K562 (cell line): ENCODE measurements around the gene EFCAB5. TPM values are rescaled to one million over a fixed set of nuclear protein-coding genes. Genes with fewer than 3 reads are reported as not detected.
A peak's percentile ranks its signal among the peaks of the same experiment; 100 is the strongest.

Source experiments
- ATAC-seq: fragments of 200-7000 bp; cut with Tn5 transposase; 3 replicates; pipeline ENCODE4 v1.9.1; 2020; ENCODE audit warnings: moderate library complexity
- BruUV-seq: library from RNA; stranded (reverse); fragments of 400-500 nt; replicated peaks from 2 replicates; lab custom pipeline; 2021; lab: Mats Ljungman, UMichigan
- CTCF ChIA-PET: fragments of 300-600 bp; formaldehyde crosslinking; extraction: SDS; loops from one replicate; lab custom pipeline; 2021; ENCODE audit warnings: low intra/inter-chr PET ratio; lab: Yijun Ruan, JAX
- POLR2A ChIA-PET: fragments of 300-600, 350-650 bp; sonication (Branson Sonifier 250); formaldehyde crosslinking; extraction: SDS; loops from one replicate; lab custom pipeline; 2021; ENCODE audit warnings: antibody characterized with exemption, inconsistent platforms; lab: Yijun Ruan, JAX
- DNase-seq, 4 experiments: peaks; one replicate each; pipeline versions ENCODE4 v3.0.0 to v3.0.0-alpha.2; 2011 to 2018; ENCODE audit warnings: low spot score in 3 of 4, mixed read lengths in 3 of 4; ENCODE audit errors: extremely low read depth in 1 of 4
- FAIRE-seq: peaks from 2 replicates; lab custom pipeline; 2011; peaks lifted over from hg19 to GRCh38; lab: Jason Lieb, UNC
- H2AFZ ChIP-seq: 2 replicates; pipeline ENCODE4 v1.6.0; 2011; ENCODE audit warnings: low read depth, low read length, control low read depth, inconsistent platforms
- H3K27ac ChIP-seq: fragments of 200-600 bp; 3 replicates; pipeline ENCODE4 v1.8.0; 2011; ENCODE audit warnings: low read depth, mild to moderate bottlenecking, control low read depth, inconsistent platforms, low read length, moderate library complexity, mixed read lengths; ENCODE audit errors: extremely low read depth
- H3K27me3 ChIP-seq, 2 experiments: fragments of 300-600 bp in 1 of 2; 2 replicates in 1 of 2; 3 replicates in 1 of 2; pipeline versions ENCODE4 v1.6.0 to v1.8.0; 2011; ENCODE audit warnings: inconsistent platforms in 2 of 2, low read length in 2 of 2, mild to moderate bottlenecking in 1 of 2, mixed read lengths in 1 of 2, moderate library complexity in 1 of 2; ENCODE audit not compliant: control insufficient read depth in 2 of 2, insufficient read depth in 2 of 2
- H3K36me3 ChIP-seq: fragments of 300-600 bp; 3 replicates; pipeline ENCODE4 v1.8.0; 2011; ENCODE audit warnings: mild to moderate bottlenecking, low read length, inconsistent platforms; ENCODE audit not compliant: control insufficient read depth, insufficient read depth
- H3K4me1 ChIP-seq, 2 experiments: fragments of 200-600 bp in 1 of 2; replicated peaks in 1 of 2; 2 replicates in 1 of 2; 3 replicates in 1 of 2; pipeline versions ENCODE4 v1.5.1 to v1.8.0; 2011; ENCODE audit warnings: inconsistent platforms in 2 of 2, low read length in 2 of 2, mild to moderate bottlenecking in 1 of 2, mixed read lengths in 1 of 2, moderate library complexity in 1 of 2; ENCODE audit not compliant: control insufficient read depth in 2 of 2, insufficient read depth in 2 of 2
- H3K4me2 ChIP-seq: 2 replicates; pipeline ENCODE4 v1.6.1; 2011; ENCODE audit warnings: low read length, control low read depth, inconsistent platforms, mixed read lengths; ENCODE audit not compliant: insufficient read depth
- H3K4me3 ChIP-seq: fragments of 200-600 bp; sonication (generic), shearing (Covaris generic); 2 replicates; pipeline ENCODE4 v1.5.1; 2016; ENCODE audit warnings: control low read depth, inconsistent platforms
- H3K79me2 ChIP-seq: fragments of 200-600 bp; 3 replicates; pipeline ENCODE4 v1.8.0; 2011; ENCODE audit warnings: low read length, inconsistent platforms; ENCODE audit not compliant: control insufficient read depth, insufficient read depth
- H3K9ac ChIP-seq, 2 experiments: 2 replicates each; pipeline versions ENCODE4 v1.6.0 to v1.6.1; 2011; ENCODE audit warnings: low read depth in 2 of 2, low read length in 2 of 2, control low read depth in 1 of 2, inconsistent platforms in 1 of 2, mild to moderate bottlenecking in 1 of 2, mixed read lengths in 1 of 2; ENCODE audit not compliant: insufficient read depth in 1 of 2
- H3K9me1 ChIP-seq: one replicate; pipeline ENCODE4 v1.6.0; 2011; ENCODE audit warnings: inconsistent platforms, mild to moderate bottlenecking, low read length, moderate library complexity; ENCODE audit not compliant: control insufficient read depth, insufficient read depth
- H3K9me3 ChIP-seq: replicated peaks from 2 replicates; pipeline ENCODE4 v1.5.1; 2011; ENCODE audit warnings: low read depth, low read length, inconsistent platforms; ENCODE audit not compliant: control insufficient read depth, insufficient read depth
- H4K20me1 ChIP-seq: replicated peaks from 2 replicates; pipeline ENCODE4 v1.6.1; 2011; ENCODE audit warnings: low read length, inconsistent platforms, mixed read lengths; ENCODE audit not compliant: control insufficient read depth, insufficient read depth
- FOXK1 ChIP-seq: sonication (generic); formaldehyde crosslinking; IDR thresholded peaks from 2 replicates; pipeline ENCODE4 v1.8.0; 2022; ENCODE audit warnings: missing genetic modification reagents, mild to moderate bottlenecking, borderline replicate concordance
- FOXP1 ChIP-seq: sonication (generic); formaldehyde crosslinking; IDR thresholded peaks from 2 replicates; pipeline ENCODE4 v1.8.0; 2022; ENCODE audit warnings: mild to moderate bottlenecking, missing genetic modification reagents
- GABPB1 ChIP-seq: sonication (generic); formaldehyde crosslinking; IDR thresholded peaks from 2 replicates; pipeline ENCODE4 v1.8.0; 2022; ENCODE audit warnings: mild to moderate bottlenecking, missing genetic modification reagents
- GATAD2A ChIP-seq: fragments of 450-650 bp; IDR thresholded peaks from 2 replicates; pipeline ENCODE4 v1.6.1; 2017
- MEIS2 ChIP-seq: fragments of 450-650 bp; IDR thresholded peaks from 2 replicates; pipeline ENCODE4 v1.6.1; 2014; ENCODE audit warnings: mild to moderate bottlenecking; ENCODE audit not compliant: partially characterized antibody
- XRCC5 ChIP-seq: fragments of 200-400 bp; formaldehyde crosslinking; IDR thresholded peaks from 2 replicates; pipeline ENCODE4 v1.6.1; 2017; ENCODE audit warnings: low read depth, mild to moderate bottlenecking, low read length
- ZNF354B ChIP-seq: fragments of 250-450 bp; sonication (Bioruptor Pico); IDR thresholded peaks from 2 replicates; pipeline ENCODE4 v1.4.0; 2020
- WGBS: fragments of 100-300 bp; shearing (Covaris generic); methylation state at CpG from one replicate; pipeline ENCODE4 v1.1.6; 2016; ENCODE audit warnings: low coverage, mixed read lengths; ENCODE audit not compliant: insufficient coverage; ENCODE audit errors: missing lambda C conversion rate; 5-methylcytosine and 5-hydroxymethylcytosine counted together
- in situ Hi-C: fragments of 300-500 bp; cut with MboI; formaldehyde crosslinking; loops from 4 replicates; pipeline ENCODE4 v1.15.0; 2018; ENCODE audit warnings: inconsistent platforms, mixed read lengths
- intact Hi-C: fragments of 100-400 bp; cut with micrococcal nuclease; formaldehyde crosslinking; loops from 2 replicates; pipeline ENCODE4 v1.14.2; 2022
- polyA plus RNA-seq, 8 experiments: library from polyadenylated mRNA; depleted of rRNA in 4 of 8; stranded (reverse) in 5 of 8; unstranded in 3 of 8; fragments of >200 nt; fragmentation: Nextera tagmentation in 2 of 8; fragmentation: Illumina TruSeq in 1 of 8; extraction: Ambion mirVana in 2 of 8; extraction: Trizol in 1 of 8; gene quantifications; 2 replicates each; pipeline versions ENCODE4 v1.2.1 to v1.2.3, GENCODE V29; 2011 to 2014; ENCODE audit warnings: inconsistent platforms in 1 of 8, missing spikeins in 1 of 8
- total RNA-seq, 7 experiments: library from RNA; depleted of rRNA in 6 of 7; stranded (reverse); fragments of >200 nt in 6 of 7; fragmentation: Illumina TruSeq in 2 of 7; extraction: Trizol in 2 of 7; gene quantifications; 2 replicates each; pipeline versions ENCODE4 v1.2.1 to v1.2.3, GENCODE V29; 2011 to 2021; ENCODE audit warnings: low replicate concordance in 1 of 7
- TF ChIP-seq, protein P1 (sequence below): fragments of 450-650 bp; IDR thresholded peaks from 2 replicates; pipeline ENCODE4 v1.6.1; 2016; ENCODE audit warnings: antibody characterized with exemption

Gene EFCAB5
- total and polyA plus RNA-seq, 9 of the 15 experiments (the other 6 are each of a cell fraction or from before 2014, with no cell fraction given): 0.06 to 0.11 TPM; not detected in 7

DNA sequence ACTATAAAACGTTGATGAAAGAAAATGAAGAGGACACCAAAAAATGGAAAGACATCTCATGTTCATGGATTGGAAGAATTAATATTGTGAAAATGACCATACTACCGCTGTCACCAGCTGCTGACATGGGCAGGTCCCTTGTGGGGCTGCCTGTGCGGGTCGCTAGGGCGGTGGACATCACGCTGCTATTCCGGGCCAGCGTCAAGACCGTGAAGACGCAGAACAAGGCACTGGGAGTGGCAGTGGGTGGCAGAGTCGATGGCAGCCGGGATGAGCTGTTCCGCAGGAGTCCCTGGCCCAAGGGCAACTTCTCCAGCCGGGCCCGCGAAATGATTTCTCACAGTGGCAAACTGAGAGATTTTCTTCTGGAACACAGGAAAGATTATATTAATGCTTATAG lies 127.0 kb downstream of the EFCAB5 start:
- H3K4me3 ChIP-seq: no peak overlapping the region
- no peak for DNase-seq
- 11% methylated on average over 16 of the region's 16 CpGs for WGBS
- H3K9me3 ChIP-seq: peaks cover 7% of the 10 kb centered on the region; the same call in 1 of the 2 replicates
- no peaks in the 10 kb centered on the region for H3K36me3 ChIP-seq
- no peaks in the 10 kb centered on the region for H4K20me1 ChIP-seq
- peaks cover 5 to 24% of the 10 kb centered on the region in 2 experiments; a peak in 4 of 5 replicates for H3K27me3 ChIP-seq
- H3K9me1 ChIP-seq: no peaks in the 10 kb centered on the region
- no peak overlapping the region for H3K27ac ChIP-seq
- no peak for ATAC-seq
- ChIA-PET CTCF (no interaction called here), POLR2A (interaction anchor here (0.6 to 1.2 kb wide), 2 partner anchors 12 to 678 kb away, joined by 3 to 4 read pairs; no protein-coding TSS in a partner anchor)
- H3K4me1 ChIP-seq: no peaks in the 10 kb centered on the region
- no peak overlapping the region for H3K9ac ChIP-seq
- intact Hi-C loops (no loop called here), in situ Hi-C loops (no loop called here)
- H2AFZ ChIP-seq: 0 out of 2 replicates have a peak overlapping the region, but pooled peaks have one; percentile 14
- BruUV-seq: no TSS peak
- H3K4me2 ChIP-seq: no peak overlapping the region
- TF ChIP-seq MEIS2 (no peak), XRCC5 (no peak), GATAD2A (no peak), FOXK1 (CRISPR knock-in tag) (no peak), GABPB1 (CRISPR knock-in tag) (no peak), FOXP1 (CRISPR knock-in tag) (no peak), ZNF354B (CRISPR knock-in tag) (no peak)
- TF ChIP-seq, protein P1, sequence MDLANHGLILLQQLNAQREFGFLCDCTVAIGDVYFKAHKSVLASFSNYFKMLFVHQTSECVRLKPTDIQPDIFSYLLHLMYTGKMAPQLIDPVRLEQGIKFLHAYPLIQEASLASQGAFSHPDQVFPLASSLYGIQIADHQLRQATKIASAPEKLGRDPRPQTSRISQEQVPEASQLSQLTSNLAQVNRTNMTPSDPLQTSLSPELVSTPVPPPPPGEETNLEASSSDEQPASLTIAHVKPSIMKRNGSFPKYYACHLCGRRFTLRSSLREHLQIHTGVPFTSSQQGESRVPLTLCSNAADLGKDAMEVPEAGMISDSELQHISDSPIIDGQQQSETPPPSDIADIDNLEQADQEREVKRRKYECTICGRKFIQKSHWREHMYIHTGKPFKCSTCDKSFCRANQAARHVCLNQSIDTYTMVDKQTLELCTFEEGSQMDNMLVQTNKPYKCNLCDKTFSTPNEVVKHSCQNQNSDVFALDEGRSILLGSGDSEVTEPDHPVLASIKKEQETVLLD: no peak
- FAIRE-seq: no peak
- H3K79me2 ChIP-seq: no peaks in the 10 kb centered on the region
